HL-60 (cell line): Measurements from ENCODE around the gene PANX2.

ENCODE experiments used
- DNase-seq, 2 experiments: peaks; one replicate each; pipeline ENCODE4 v3.0.0-alpha.2; 2010 to 2020; ENCODE audit warnings: low read depth in 1 of 2, low spot score in 1 of 2
- H3K27ac ChIP-seq: fragments of 250-450 bp; sonication (Bioruptor Pico); replicated peaks from 2 replicates; pipeline ENCODE4 v1.5.1; 2020; ENCODE audit warnings: mild to moderate bottlenecking, moderate library complexity
- H3K27me3 ChIP-seq: fragments of 250-450 bp; sonication (Bioruptor Pico); 2 replicates; pipeline ENCODE4 v1.5.1; 2021; ENCODE audit warnings: mild to moderate bottlenecking, moderate library complexity; ENCODE audit not compliant: insufficient read depth, poor library complexity, severe bottlenecking
- H3K4me3 ChIP-seq: replicated peaks from 2 replicates; pipeline ENCODE4 v1.5.1; 2011; ENCODE audit warnings: mild to moderate bottlenecking, control low read depth, low read length; ENCODE audit not compliant: insufficient read depth
- GABPA ChIP-seq: IDR thresholded peaks from 2 replicates; pipeline ENCODE4 v1.6.1; 2012; ENCODE audit warnings: low read depth
- POLR2AphosphoS5 ChIP-seq: IDR thresholded peaks from 2 replicates; pipeline ENCODE4 v1.6.1; 2012; ENCODE audit warnings: low read depth
- SPI1 ChIP-seq: IDR thresholded peaks from 2 replicates; pipeline ENCODE4 v1.6.1; 2012; ENCODE audit warnings: low read depth, mild to moderate bottlenecking, borderline replicate concordance
- TF ChIP-seq, protein P1 (sequence below): IDR thresholded peaks from 2 replicates; pipeline ENCODE4 v1.6.1; 2012; ENCODE audit warnings: low read depth; ENCODE audit not compliant: insufficient replicate concordance
- TF ChIP-seq, protein P2 (sequence below): IDR thresholded peaks from one replicate; pipeline ENCODE4 v1.5.1; 2011; ENCODE audit warnings: low read length, control low read depth, inconsistent platforms; ENCODE audit not compliant: insufficient read depth

Gene PANX2

DNA sequence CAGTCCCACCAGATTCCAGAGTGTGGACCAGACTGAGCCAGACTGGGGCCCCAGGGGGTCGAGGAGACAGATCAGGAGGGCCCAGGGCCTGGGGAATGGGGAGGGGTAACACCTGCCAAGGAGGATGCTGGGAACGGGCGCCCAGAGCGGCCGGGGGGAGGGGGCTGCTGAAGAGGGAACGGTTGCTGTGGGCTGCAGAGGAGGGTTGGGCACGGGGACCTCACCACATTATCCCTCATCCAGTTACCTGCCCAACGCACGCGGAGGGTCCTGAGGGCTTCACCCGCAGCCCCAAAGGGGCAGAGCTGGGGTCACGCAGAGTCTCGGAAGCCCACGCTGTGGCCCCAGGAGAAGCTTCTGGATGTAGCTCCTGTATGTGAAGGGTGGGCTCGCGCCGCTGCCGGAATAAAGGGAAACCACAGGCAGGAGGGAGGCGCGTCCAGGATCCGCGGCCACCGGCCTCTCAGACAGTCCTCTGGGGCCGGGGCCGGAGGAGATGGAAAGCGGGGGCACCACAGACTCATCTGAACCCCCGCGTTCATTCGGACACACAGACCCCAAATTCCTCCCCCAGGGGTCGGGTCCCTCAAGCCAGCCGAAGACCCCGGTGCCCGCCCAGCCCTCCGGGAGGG is 29.4 kb downstream of the PANX2 start:
- Histone ChIP-seq H3K4me3 (peak overlapping the region; percentile 65), H3K27ac (peak overlapping the region; percentile 41), H3K27me3 (no peaks in the 10 kb centered on the region)
- DNase-seq: no peak
- TF ChIP-seq POLR2AphosphoS5 (peak; percentile 70), GABPA (no peak)
- TF ChIP-seq, protein P1, sequence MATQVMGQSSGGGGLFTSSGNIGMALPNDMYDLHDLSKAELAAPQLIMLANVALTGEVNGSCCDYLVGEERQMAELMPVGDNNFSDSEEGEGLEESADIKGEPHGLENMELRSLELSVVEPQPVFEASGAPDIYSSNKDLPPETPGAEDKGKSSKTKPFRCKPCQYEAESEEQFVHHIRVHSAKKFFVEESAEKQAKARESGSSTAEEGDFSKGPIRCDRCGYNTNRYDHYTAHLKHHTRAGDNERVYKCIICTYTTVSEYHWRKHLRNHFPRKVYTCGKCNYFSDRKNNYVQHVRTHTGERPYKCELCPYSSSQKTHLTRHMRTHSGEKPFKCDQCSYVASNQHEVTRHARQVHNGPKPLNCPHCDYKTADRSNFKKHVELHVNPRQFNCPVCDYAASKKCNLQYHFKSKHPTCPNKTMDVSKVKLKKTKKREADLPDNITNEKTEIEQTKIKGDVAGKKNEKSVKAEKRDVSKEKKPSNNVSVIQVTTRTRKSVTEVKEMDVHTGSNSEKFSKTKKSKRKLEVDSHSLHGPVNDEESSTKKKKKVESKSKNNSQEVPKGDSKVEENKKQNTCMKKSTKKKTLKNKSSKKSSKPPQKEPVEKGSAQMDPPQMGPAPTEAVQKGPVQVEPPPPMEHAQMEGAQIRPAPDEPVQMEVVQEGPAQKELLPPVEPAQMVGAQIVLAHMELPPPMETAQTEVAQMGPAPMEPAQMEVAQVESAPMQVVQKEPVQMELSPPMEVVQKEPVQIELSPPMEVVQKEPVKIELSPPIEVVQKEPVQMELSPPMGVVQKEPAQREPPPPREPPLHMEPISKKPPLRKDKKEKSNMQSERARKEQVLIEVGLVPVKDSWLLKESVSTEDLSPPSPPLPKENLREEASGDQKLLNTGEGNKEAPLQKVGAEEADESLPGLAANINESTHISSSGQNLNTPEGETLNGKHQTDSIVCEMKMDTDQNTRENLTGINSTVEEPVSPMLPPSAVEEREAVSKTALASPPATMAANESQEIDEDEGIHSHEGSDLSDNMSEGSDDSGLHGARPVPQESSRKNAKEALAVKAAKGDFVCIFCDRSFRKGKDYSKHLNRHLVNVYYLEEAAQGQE: no peak

DNA sequence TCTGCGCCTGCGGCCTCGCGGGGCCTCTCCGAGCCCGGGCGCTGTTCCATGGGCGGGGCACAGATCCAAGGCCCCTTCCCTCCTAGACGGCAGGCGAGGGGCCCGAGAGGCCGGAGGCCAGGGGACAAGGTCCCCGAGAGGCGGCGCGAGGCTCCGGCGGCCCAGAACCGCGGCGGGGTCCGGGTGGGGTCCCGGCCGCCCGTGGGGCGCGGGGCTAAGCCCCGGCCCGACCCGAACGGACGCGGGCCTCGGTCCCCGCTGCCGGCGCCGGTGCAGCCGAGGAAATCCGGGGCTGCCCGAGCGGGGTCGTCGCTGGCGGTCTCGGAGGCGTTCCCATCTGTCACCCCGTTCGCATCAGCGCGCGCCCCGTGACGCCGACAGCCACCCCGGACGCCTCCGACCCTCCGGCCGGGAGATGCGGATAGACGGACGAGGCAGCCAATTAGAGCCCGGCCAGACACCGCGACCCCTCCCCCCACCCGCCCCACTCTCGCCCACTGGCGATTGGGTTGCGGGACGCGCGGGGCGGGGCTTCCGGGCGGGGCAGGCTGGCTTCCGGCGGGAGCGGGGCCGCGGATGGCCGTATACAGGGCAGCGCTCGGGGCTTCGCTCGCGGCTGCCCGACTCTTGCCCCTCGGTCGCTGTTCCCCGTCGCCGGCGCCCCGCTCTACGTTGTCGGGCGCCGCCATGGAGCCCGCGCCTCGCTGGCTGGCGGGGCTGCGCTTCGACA is 30.1 kb downstream of the PANX2 start, which contains the start of gene SELENOO:
SELENOO (plus strand) TSS at position 551 of the 730 bp plus-strand sequence; CDS start at position 577, 26 bp downstream.
- Histone ChIP-seq H3K4me3 (peak within 1 kb of the TSS; percentile 65), H3K27me3 (no peaks in the 10 kb centered on the region), H3K27ac (peak within 1 kb of the TSS; percentile 55)
- TF ChIP-seq GABPA (peak; percentile 92), POLR2AphosphoS5 (no peak; the same call in 1 of the 2 replicates)
- TF ChIP-seq, protein P1: no peak
- peak; percentile 76 to 89 for DNase-seq

DNA sequence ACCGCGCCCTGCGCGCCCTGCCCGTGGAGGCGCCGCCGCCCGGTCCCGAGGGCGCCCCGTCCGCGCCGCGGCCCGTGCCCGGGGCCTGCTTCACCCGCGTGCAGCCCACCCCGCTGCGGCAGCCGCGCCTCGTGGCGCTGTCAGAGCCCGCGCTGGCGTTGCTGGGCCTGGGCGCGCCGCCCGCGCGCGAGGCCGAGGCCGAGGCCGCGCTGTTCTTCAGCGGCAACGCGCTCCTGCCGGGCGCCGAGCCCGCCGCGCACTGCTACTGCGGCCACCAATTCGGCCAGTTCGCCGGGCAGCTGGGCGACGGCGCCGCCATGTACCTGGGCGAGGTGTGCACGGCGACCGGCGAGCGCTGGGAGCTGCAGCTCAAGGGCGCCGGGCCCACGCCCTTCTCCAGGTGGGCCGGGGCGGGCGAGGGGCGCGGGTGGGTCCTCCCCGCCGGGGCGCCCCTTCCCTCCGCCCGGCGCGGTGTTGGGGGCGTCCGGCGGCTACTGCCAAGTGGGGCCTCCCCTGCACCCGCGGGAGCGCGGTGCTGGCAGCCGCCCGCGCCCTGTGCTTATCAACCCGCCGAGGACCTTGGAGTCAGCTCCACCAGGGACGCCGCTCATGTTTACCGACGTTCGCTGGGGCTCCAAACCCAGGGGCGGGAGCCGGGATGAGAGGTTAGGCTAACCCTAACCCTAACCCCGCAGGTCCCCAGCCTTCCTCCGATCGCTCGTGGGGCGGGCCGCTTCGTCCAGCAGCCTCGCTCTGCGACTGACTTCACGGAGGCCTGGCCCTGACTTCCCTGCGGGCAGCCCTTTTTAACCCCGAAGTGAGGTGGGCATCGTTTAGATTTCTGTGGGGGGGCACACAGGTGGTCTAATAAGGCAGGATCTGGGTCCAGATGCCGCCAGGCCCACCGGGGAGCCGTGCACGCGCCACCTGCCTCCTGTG is 30.9 kb downstream of the PANX2 start:
- peak overlapping the region; percentile 55 for H3K27ac ChIP-seq
- TF ChIP-seq GABPA (no peak), POLR2AphosphoS5 (0 out of 2 replicates have a peak, but pooled peaks have one; percentile 8)
- peak overlapping the region; percentile 65 for H3K4me3 ChIP-seq
- peak in 1 of 2 experiments; percentile 12 for DNase-seq
- no peaks in the 10 kb centered on the region for H3K27me3 ChIP-seq

DNA sequence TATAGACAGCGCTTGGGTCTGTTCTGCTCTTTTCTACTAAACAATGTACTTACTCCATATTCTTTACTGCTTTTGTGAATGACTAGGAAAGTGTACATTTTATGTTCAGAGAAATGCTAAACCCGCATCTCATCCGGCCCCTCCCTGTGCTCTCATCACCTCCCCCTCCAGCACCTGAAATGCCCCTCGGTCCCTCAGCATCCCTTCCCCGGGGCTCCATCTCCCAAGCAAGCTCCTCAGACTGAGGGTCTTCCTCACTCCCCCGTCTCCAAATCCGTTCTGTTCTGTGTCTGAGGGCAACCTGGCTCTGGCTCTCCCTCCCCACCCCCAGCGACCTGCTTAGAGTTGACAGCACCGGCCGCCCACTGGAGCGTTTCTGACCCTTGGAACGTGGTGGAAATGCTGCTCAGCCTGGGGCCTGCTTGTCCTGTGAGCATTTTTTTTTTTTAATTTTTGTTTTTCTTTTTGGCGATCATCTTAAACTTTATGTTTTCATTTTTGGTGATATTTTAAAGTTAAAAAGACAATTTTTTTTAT is 31.7 kb downstream of the PANX2 start:
- no peak overlapping the region; the same call in 1 of the 2 replicates for H3K27ac ChIP-seq
- H3K4me3 ChIP-seq: peak overlapping the region; percentile 65
- no peak for DNase-seq
- TF ChIP-seq SPI1: no peak
- no peak for TF ChIP-seq GABPA
- H3K27me3 ChIP-seq: no peaks in the 10 kb centered on the region

DNA sequence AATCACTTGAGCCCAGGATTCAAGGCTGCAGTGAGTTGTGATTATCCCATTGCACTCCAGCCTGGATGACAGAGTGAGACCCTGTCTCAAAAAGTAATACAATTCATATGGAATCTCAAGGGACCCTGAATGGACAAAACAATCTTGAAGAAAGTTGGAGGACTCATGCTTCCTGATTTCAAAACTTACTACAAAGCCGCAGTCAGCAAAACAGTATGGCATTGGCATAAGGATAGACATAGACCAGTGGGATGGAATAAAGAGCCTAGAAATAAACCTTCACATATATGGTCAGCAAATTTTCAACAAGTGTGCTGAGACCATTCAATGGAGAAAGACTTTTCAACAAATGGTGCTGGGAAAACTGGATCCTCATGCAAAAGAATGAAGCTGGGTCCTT is 32.8 kb downstream of the PANX2 start:
- no peak for DNase-seq
- Histone ChIP-seq H3K27me3 (no peaks in the 10 kb centered on the region), H3K4me3 (no peak overlapping the region), H3K27ac (no peak overlapping the region)
- TF ChIP-seq SPI1 (no peak), POLR2AphosphoS5 (no peak), GABPA (no peak)
- TF ChIP-seq, protein P2, sequence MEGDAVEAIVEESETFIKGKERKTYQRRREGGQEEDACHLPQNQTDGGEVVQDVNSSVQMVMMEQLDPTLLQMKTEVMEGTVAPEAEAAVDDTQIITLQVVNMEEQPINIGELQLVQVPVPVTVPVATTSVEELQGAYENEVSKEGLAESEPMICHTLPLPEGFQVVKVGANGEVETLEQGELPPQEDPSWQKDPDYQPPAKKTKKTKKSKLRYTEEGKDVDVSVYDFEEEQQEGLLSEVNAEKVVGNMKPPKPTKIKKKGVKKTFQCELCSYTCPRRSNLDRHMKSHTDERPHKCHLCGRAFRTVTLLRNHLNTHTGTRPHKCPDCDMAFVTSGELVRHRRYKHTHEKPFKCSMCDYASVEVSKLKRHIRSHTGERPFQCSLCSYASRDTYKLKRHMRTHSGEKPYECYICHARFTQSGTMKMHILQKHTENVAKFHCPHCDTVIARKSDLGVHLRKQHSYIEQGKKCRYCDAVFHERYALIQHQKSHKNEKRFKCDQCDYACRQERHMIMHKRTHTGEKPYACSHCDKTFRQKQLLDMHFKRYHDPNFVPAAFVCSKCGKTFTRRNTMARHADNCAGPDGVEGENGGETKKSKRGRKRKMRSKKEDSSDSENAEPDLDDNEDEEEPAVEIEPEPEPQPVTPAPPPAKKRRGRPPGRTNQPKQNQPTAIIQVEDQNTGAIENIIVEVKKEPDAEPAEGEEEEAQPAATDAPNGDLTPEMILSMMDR: no peak
- TF ChIP-seq, protein P1: no peak
